ENCODE results near the gene UPF1.

DNA sequence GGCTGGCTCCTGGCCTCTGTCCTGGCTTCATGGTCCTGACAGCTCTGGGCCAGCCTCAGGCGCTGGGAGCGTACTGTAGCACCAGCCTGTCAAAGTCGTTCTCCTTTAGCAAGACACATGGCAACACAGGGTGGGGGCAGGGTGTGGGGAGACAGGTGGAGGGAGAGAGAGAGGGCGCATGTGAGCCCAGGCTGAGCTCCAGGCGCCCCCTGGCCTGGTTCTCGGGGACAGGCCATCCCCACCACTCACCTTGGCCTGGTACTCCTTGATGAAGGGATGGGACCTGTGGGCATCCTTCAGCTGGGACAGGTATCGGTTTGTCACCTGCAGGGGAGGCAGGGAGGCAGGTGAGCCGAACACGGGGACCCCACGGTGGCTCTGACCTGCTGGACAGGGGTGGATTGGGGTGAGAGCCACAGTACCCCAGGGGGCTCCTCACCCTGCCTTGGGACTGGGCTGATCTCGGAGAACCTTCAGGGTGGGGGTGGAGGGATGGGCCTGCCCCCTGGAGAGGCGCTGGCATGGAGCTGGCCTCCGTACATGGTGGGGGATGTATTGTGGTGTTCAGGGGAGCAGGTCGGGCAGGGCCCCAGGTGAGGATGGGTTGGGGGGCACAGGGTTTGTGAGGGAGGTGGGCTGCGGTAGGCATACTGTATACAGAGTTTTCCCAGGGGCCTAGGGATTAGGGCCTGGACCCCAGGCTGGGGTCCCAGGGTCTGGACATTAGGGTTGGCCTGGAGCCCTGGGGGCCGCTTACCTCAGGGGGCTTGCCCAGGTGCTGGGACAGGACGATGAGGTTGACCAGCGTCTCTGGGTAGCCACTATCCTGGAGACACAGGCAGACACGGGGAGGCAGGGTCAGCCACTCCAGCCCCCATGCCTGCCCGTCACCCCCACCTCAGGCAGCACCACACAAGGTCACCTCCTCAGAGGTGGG, 68.1 kb downstream of the UPF1 start:
- TF ChIP-seq CTCF (IDR thresholded peaks at IDR 0.05) (no peak), HOXA7 (CRISPR knock-in tag; IDR thresholded peaks at IDR 0.05) (no peak), NR3C1 (IDR thresholded peaks at IDR 0.05) (no peak), TP53 (CRISPR knock-in tag; IDR thresholded peaks at IDR 0.05) (no peak), POLR2A (IDR thresholded peaks at IDR 0.05; ENCODE audit: low read length) (no peak), RARB (CRISPR knock-in tag; IDR thresholded peaks at IDR 0.05) (no peak)

Measured in A549 (cell line).